Small intestine (tissue), 7 donors: ENCODE results near the gene PRKG2. TPM values are rescaled to one million over a fixed set of nuclear protein-coding genes. Genes with fewer than 3 reads are reported as not detected.
A peak's percentile ranks its signal among the peaks of the same experiment; 100 is the strongest.

Source experiments
- DNase-seq, 2 donors: peaks; one replicate each; pipeline versions ENCODE4 v3.0.0 to v3.0.0-alpha.2; 2013
- FAIRE-seq: peaks from 2 replicates; lab custom pipeline; 2012; peaks lifted over from hg19 to GRCh38; lab: Jason Lieb, UNC
- H3K27ac ChIP-seq, 3 donors: one replicate each; pipeline ENCODE4 v1.5.1; 2013; ENCODE audit warnings: low read length in 2 of 3, mild to moderate bottlenecking in 2 of 3, control low read depth in 1 of 3, inconsistent platforms in 1 of 3, low read depth in 1 of 3, moderate library complexity in 1 of 3
- H3K27me3 ChIP-seq, 3 donors: one replicate each; pipeline ENCODE4 v1.6.1; 2013; ENCODE audit warnings: low read length in 3 of 3, inconsistent platforms in 1 of 3; ENCODE audit not compliant: control insufficient read depth in 3 of 3, insufficient read depth in 3 of 3
- H3K36me3 ChIP-seq, 3 donors: one replicate each; pipeline ENCODE4 v1.6.1; 2013; ENCODE audit warnings: low read length in 3 of 3, inconsistent platforms in 1 of 3, low read depth in 1 of 3, mild to moderate bottlenecking in 1 of 3, moderate library complexity in 1 of 3; ENCODE audit not compliant: control insufficient read depth in 3 of 3, insufficient read depth in 2 of 3
- H3K4me1 ChIP-seq, 3 donors: one replicate each; pipeline ENCODE4 v1.6.1; 2013; ENCODE audit warnings: low read length in 2 of 3, inconsistent platforms in 1 of 3, low read depth in 1 of 3, mild to moderate bottlenecking in 1 of 3, moderate library complexity in 1 of 3; ENCODE audit not compliant: control insufficient read depth in 3 of 3, insufficient read depth in 2 of 3
- H3K4me3 ChIP-seq, 3 donors: one replicate each; pipeline ENCODE4 v1.5.1; 2013; ENCODE audit warnings: low read length in 3 of 3, control low read depth in 1 of 3, inconsistent platforms in 1 of 3, low read depth in 1 of 3, mild to moderate bottlenecking in 1 of 3, moderate library complexity in 1 of 3
- H3K9me3 ChIP-seq, 2 donors: one replicate each; pipeline ENCODE4 v1.6.1; 2013; ENCODE audit warnings: low read depth in 1 of 2, low read length in 1 of 2; ENCODE audit not compliant: control insufficient read depth in 2 of 2, insufficient read depth in 1 of 2
- WGBS, 3 donors: extraction: QIAGEN DNeasy Blood & Tissue Kit; methylation state at CpG; one replicate each; pipeline ENCODE4 v1.1.7; 2013; 5-methylcytosine and 5-hydroxymethylcytosine counted together
- polyA plus RNA-seq, 4 donors: library from polyadenylated mRNA; stranded (reverse) in 3 of 4; unstranded in 1 of 4; fragments of 200-250 nt in 3 of 4; fragments of 120-200 nt in 1 of 4; gene quantifications; one replicate each; pipeline versions ENCODE4 v1.2.1 to v1.2.3, GENCODE V29; 2013
- donor health status: healthy with polysubstance abuse.
- donor health status: control.
- donor health status: control.
- donor health status: Bipolar disorder and iron deficiency.
- donor health status: healthy.

Gene PRKG2
- polyA plus RNA-seq, 4 donors = 2.1 to 82.5 (median 20.1) TPM

DNA sequence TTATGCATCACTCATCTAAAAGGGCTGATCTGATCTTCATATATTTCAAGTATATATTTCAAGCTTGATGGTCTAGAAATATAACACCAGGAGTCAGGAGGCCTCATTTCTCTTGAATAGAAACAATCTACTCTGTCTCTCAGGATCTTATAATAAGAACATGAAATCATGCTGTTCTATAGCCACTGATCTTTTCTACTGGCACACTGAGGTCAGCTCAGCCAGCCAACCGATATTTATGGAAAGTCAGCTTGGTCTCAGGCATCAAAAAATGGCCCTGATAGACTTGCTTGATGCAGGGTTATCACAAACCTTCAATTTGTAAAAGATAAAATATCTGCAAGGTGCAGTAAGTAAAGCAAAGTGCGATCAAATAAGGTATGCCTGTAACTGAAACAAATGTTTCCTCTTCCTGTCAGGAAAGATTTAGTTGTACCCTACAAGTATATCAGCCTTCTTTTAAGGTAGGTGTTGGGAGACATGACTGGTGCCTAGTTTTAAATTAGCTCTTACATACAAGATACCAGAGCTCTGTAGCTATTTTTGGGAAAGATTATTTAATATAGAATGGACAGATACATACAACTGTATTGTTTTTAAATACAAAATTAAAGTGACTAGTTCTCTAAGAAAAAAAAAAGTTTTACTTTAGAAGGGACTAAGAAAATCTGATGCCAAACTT is 121.2 kb downstream of the PRKG2 start:
- WGBS, 3 donors = 76 to 82% (median 79%) methylated on average over 2 of the region's 2 CpGs
- H3K27ac ChIP-seq = no peak overlapping the region
- no peaks in the 10 kb centered on the region for H3K9me3 ChIP-seq
- FAIRE-seq = no peak
- H3K36me3 ChIP-seq = peaks cover 0 to 3% (median 3%) of the 10 kb centered on the region in 3 donors
- no peak overlapping the region for H3K4me3 ChIP-seq
- DNase-seq = no peak
- H3K27me3 ChIP-seq = no peaks in the 10 kb centered on the region
- no peaks in the 10 kb centered on the region for H3K4me1 ChIP-seq

DNA sequence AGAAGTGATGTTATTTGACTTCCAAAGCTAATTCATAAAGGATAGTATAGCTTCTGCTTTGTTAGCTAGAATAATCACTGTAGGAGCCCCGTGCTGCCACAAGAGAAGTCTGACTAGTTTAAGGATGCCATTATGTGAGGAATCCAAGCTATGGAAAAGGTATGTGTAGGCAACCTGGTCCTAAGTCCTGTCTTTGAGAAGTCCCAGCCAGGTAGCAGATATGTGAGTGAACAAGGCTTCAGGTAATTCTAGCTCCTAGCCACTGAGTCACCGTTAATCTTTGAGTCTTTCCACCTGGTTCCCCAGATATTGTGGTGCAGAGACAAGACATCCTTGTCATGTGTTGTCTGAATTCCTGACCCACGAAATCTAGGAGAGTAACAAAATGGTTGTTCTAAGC is 129.0 kb downstream of the PRKG2 start:
- DNase-seq (no peak), FAIRE-seq (no peak)
- H3K27ac ChIP-seq = no peak overlapping the region
- peaks cover 0 to 13% of the 10 kb centered on the region in 2 donors for H3K9me3 ChIP-seq
- no peak overlapping the region for H3K4me3 ChIP-seq
- 79 to 91% (median 85%) methylated on average over 3 of the region's 3 CpGs for WGBS, 3 donors
- H3K4me1 ChIP-seq = no peaks in the 10 kb centered on the region
- no peaks in the 10 kb centered on the region for H3K36me3 ChIP-seq
- H3K27me3 ChIP-seq = no peaks in the 10 kb centered on the region

DNA sequence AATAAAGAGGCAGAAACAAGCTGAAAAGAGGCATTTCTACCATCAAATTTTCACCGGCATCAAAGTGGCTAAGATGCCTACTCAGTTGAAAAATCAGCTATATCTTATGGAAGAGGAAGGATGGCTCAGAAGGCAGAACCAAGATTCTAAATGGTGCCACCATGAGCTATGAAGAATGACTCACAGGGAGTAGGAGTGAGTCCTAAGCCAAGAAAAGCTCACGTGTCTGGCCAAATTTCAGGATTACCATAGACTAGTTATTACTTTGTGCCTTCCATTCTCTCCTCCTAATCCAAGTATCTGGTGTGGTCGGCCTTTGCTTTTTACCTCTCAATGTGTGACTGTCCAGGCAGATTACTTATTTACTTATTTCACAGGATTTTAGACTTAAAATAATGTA is 129.7 kb downstream of the PRKG2 start:
- Histone ChIP-seq H3K9me3 (peaks cover 0 to 18% of the 10 kb centered on the region in 2 donors), H3K4me1 (no peaks in the 10 kb centered on the region), H3K4me3 (no peak overlapping the region), H3K27ac (no peak overlapping the region), H3K27me3 (no peaks in the 10 kb centered on the region), H3K36me3 (no peaks in the 10 kb centered on the region)
- 83 to 86% (median 85%) methylated on average over 3 of the region's 3 CpGs for WGBS, 3 donors
- DNase-seq (no peak), FAIRE-seq (no peak)

GRCh38 chr4:81084634-81085033 is 130.4 kb downstream of the PRKG2 start:
- Histone ChIP-seq H3K27me3 (no peaks in the 10 kb centered on the region), H3K9me3 (peaks cover 0 to 20% of the 10 kb centered on the region in 2 donors), H3K4me3 (no peak overlapping the region), H3K36me3 (no peaks in the 10 kb centered on the region), H3K27ac (no peak overlapping the region), H3K4me1 (no peaks in the 10 kb centered on the region)
- FAIRE-seq (no peak), DNase-seq (peak in 1 of 2 donors; percentile 8)
- WGBS, 3 donors = 51 to 88% (median 79%) methylated on average over 3 of the region's 3 CpGs

DNA sequence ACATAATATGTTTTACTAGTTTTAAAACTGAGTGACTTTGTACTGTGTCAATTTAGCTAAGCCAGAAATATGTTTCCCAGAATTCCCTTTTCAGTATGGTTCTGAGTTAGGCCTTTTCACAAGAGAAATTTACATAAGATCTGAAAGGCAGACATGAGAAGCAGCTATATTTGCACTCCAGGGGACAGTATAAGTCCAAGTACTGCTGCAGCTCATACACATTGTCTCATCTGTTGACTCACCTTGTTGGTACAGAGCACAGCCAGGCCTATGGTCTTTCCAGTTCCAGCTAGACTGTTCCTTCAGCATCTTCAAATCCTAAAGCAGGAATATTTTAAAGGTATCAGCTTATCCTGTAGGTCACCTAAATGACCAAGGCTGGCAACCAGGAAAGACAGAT is 131.0 kb downstream of the PRKG2 start:
- FAIRE-seq = no peak
- H3K36me3 ChIP-seq = no peaks in the 10 kb centered on the region
- DNase-seq = peak; percentile 13 to 53

DNA sequence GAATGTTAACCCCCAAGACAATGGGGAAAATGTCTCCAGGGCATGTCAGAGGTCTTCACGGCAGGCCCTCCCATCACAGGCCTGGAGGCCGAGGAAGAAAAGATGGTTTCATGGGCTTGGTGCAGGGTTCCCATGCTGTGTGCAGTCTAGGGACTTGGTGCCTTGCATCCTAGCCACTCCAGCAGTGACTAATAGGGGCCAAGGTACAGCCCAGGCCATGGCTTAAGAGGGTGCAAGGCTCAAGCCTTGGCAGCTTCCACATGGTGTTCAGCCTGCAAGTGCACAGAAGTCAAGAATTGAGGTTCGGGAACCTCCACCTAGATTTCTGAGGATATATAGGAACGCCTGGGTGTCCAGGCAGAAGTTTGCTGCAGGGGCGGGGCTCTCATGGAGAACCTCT is 133.9 kb downstream of the PRKG2 start:
- DNase-seq = peak in 1 of 2 donors; percentile 61
- Histone ChIP-seq H3K4me3 (no peak overlapping the region), H3K4me1 (no peaks in the 10 kb centered on the region), H3K9me3 (peaks cover 0 to 20% of the 10 kb centered on the region in 2 donors), H3K36me3 (no peaks in the 10 kb centered on the region), H3K27ac (no peak overlapping the region), H3K27me3 (no peaks in the 10 kb centered on the region)
- FAIRE-seq = no peak
- WGBS, 3 donors = 82 to 95% (median 88%) methylated on average over 5 of the region's 5 CpGs

More for the DNA sequence above, 131.0 kb downstream of the PRKG2 start:
- Histone ChIP-seq H3K27me3 (no peaks in the 10 kb centered on the region), H3K27ac (no peak overlapping the region), H3K4me1 (no peaks in the 10 kb centered on the region), H3K9me3 (peaks cover 0 to 20% of the 10 kb centered on the region in 2 donors), H3K4me3 (no peak overlapping the region)

- FAIRE-seq = no peak
- Histone ChIP-seq H3K9me3 (no peaks in the 10 kb centered on the region), H3K36me3 (no peaks in the 10 kb centered on the region), H3K27ac (no peak overlapping the region), H3K27me3 (no peaks in the 10 kb centered on the region), H3K4me3 (no peak overlapping the region), H3K4me1 (no peaks in the 10 kb centered on the region)
- no peak for DNase-seq
- 44 to 57% (median 55%) methylated on average over 2 of the region's 2 CpGs for WGBS, 3 donors
These were observed 144.0 kb downstream of the PRKG2 start for GRCh38 chr4:81071013-81071412.

- Histone ChIP-seq H3K9me3 (no peaks in the 10 kb centered on the region), H3K4me3 (no peak overlapping the region), H3K27ac (no peak overlapping the region), H3K27me3 (no peaks in the 10 kb centered on the region), H3K36me3 (no peaks in the 10 kb centered on the region), H3K4me1 (no peaks in the 10 kb centered on the region)
- peak; percentile 90 to 91 for DNase-seq
- no peak for FAIRE-seq
- WGBS, 3 donors = 9 to 16% (median 13%) methylated on average over 6 of the region's 6 CpGs
These were observed 145.2 kb downstream of the PRKG2 start for GRCh38 chr4:81069706-81070331.
